ENCODE data around the gene CAPN8. TPM values are rescaled to one million over a fixed set of nuclear protein-coding genes. Genes with fewer than 3 reads are reported as not detected.
"Not testable (repeated sequence)": the region's sequence is repeated elsewhere in the genome, so short reads cannot be mapped to it uniquely, and the experiment has no call there.

CAPN8 gene
- polyA plus RNA-seq, 5 donors = 0.48 to 2.2 (median 0.98) TPM

DNA sequence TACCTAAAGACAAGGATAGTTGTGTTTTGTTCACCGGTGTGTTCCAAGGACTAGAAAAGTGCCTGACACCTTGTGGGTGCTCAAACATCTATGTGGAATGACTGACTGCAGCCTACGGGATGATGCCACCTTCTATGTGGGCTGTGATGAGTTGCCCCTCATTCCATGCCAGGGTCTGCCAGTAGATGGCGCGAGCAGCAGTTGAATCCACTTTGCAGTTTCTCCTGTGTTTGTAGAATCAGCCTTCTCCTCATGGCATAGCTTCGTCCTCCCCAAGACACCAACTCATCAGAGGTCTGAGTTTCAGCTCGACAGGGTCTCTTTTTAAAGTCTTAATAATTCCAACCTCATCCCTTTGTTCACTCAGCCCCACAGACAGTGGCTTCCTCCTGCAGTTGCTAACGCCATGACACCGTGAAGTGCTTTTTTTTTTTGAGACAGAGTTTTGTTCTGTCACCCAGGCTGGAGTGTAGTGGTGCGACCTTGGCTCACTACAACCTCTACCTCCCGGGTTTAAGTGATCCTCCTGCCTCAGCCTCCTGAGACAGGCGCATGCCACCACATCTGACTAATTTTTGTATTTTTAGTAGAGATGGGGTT lies 133.7 kb downstream of the CAPN8 start:
- peak; percentile 15 to 24 for DNase-seq

DNA sequence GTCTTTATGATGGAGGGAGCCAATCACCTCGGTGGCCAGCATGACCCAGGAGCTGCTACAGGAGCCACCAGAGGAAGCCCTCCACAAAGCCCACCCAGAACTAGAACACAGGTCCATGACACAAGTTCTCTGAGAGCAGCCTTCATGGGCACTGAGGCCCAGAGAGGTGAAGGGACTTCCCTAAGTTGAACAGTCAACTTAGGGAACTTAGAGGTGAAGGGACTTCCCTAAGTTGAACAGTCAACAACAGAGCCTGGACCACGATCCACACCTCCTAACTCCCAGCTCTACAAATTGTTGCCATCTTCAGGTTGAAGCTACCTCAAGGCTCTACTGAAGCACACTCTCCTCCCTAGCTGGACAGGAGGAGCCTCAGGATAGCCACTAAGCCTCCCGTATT lies 139.5 kb downstream of the CAPN8 start:
- DNase-seq = no peak

DNA sequence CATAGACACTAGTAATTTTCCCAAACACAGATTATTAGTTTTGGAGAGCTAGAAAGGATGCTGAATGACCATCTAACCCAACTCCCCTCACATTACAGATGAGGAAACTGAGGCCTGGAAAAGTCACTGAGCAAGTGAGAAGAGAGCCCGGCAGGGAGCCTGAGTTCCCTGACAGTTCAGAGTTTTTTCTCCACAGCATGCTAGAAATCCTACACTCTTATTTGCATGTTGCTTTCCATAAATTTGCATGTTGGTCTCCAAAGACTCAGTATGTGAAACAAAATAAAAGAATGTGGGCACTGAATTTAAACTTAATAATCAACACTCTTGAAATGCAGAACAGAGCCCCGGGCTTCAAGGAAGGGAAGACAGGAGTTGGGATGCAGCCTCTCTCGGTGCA lies 140.0 kb downstream of the CAPN8 start:
- DNase-seq = no peak

DNA sequence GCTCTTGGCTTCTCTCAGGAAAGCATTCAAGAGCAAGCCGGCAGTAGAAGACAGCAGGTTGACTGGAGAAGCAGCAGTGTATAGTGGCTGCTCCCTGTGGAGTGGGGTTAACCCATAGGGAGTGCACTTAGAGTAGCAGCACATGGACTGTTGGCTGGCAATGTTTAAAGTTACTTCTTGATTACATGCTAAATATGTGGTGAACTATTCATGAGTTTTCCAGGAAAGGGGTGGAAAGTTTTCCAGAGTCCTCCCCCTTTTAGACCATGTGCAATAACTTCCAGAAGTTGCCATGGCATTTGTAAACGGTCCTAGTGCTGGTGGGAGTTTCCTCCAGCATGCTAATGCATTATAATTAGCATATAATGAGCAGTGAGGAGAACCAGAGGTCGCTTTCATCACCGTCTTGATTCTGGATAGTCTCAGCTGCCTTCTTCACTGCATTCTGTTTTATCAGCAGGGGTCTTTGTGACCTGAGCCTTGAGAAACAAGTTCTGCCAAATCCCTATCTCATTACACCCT lies 140.5 kb downstream of the CAPN8 start:
- DNase-seq = peak in 1 of 2 donors; percentile 38

DNA sequence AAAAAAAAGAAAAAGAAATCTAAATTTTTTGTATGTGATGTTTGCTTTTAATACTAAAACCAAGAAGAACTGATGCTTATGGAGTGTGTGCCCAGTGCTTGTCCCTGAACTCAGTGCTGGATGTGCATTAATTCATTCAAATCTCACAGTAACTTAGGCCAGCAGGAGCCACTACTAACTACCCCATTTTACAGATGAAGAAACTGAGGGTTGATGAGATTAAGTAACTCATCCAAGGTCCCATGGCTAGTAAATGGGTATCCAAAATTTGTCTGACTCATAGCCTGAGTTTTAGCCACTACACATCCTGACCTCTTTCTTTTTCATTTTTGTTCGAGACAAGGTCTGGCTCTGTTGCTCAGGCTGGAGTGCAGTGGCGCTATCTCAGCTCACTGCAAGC lies 144.4 kb downstream of the CAPN8 start:
- no peak for DNase-seq

DNA sequence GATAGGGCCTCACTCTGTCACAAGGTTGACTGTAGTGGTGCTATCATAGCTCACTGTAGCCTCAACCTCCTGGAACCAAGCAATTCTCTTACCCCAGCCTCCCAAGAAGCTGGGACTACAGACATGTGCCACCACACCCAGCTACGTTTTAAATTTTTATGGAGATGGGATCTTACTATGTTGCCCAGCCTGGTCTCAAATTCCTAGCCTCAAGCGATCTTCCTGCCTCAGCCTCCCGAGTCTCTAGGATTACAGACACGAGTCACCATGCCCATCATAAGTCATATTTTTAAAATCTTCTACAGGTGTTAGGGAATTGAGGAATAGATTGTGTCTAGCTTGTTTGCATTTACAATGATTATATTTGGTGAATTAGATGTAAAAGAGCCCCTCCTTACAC lies 145.3 kb downstream of the CAPN8 start:
- DNase-seq = no peak

DNA sequence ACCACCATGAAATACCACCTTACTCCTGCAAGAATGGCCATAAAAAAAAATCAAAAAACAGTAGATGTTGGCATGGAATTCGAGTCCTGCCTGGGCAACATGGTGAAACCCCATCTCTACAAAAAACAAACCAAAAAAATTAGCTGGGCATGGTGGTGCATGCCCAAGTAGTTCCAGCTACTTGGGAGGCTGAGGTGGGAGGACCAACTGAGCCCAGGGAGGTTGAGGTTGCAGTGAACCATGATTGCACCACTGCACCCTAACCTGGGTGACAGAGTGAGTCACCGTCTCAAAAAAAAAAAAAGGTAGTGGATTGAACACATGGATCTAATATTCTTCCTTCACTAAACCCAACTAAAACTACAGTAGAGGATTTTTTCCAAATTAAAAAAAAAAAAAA lies 146.4 kb downstream of the CAPN8 start:
- no peak for DNase-seq

DNA sequence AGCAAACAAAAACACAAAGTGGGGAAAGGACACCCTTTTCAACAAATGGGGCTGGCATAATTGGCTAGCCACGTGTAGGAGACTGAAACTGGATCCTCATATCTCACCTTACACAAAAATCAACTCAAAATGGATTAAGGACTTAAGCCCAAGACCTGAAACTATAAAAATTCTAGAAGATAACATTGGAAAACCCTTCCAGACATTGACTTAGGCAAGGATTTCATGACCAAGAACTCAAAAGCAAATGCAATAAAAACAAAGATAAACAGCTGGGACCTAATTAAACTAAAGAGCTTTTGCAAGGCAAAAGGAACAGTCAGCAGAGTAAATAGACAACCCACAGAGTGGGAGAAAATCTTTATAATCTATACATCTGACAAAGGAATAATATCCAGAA lies 146.9 kb downstream of the CAPN8 start:
- DNase-seq = not testable (repeated sequence)

DNA sequence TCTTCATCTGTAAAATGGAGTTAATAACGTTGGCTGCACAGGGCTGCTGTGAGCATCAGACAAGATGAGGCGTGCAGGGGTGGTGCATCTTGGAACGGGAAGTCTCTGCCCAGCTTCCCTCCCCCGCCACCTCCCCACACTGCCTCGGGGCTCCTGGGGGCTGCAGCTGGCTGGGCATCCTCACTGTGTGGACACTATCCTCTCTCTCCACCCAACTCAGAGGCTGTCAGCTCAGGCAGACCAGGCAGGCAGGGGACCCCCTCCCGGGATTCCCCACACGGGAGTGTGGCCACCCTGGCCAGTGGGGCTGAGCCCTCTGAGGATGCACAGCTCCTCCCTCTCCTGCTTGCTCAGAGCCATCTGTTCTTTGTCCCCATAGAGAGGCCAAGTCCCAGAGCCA lies 149.6 kb downstream of the CAPN8 start:
- no peak for DNase-seq

DNA sequence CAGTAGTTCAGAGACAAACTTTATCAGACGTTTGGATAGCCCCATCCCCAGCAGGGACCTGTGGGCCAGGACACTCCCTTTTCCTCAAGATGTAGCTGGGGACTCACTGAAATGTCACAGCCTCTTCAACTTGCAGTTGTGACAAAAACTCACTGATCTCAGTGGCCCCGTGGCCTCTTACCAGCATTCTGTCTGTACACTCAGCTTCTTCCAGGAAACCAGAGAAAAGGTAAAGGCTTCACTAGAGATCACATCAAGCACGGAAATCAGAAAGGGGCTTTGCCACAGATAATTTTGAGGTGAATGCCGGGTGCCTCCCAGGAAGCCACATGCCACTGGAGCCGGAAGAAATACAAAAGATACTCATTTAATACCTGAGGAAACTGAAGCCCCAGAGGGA lies 150.1 kb downstream of the CAPN8 start:
- DNase-seq = no peak

DNA sequence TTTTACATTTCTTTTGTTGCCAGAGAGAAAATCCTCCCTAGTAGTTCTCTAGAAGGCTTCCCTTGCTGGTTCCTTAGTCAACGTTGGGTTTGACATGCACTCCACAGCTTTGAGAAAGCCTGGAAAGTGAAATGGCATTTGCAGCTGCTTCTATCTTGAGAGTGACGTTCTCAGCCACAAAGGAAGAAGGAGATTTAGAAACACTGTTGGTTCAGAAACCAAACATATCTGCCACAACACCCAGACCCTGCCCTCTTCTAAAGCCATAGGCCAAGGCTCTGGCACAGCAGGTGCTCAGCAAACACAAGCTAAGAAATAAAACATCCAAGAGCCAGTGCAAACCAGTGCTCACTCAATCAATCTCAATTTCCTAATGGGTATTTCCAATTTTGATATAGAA lies 150.9 kb downstream of the CAPN8 start:
- DNase-seq = no peak

DNA sequence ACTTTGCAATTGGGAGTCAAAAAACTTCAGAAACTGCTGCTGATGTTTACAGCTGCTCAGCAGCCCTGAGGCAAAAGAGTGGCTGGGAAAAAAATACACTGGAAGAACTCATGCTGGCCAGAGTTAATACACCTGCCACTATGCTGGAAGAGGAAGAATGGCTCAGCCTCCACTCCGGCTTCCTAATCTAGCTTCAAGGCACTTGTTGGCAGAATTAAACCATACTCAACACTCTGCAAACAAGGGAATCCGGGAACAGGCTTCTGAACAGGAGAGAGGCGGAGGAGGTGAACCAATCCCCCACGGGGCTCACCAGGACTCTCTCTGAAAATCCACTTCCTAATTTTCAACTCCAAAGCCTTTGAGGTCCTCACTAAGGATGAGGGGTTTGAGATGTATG lies 152.2 kb downstream of the CAPN8 start:
- DNase-seq = no peak

DNA sequence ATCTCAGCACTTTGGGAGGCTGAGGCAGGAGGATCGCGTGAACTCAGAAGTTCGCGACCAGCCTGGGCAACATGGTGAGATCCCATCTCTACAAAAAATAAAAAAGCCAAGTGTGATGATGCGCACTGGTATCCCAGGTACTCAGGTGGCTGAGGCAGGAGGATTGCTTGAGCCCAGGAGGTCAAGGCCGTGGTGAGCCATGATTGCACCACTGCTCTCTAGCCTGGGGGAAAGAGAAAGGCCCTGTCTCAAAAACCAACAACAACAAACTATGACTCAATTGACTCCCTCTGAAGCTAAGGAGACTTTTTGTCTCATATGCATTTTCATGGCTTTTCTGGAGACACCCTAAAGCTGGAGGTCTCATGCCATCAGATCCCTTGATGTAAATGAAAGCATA lies 153.4 kb downstream of the CAPN8 start:
- DNase-seq = no peak

DNA sequence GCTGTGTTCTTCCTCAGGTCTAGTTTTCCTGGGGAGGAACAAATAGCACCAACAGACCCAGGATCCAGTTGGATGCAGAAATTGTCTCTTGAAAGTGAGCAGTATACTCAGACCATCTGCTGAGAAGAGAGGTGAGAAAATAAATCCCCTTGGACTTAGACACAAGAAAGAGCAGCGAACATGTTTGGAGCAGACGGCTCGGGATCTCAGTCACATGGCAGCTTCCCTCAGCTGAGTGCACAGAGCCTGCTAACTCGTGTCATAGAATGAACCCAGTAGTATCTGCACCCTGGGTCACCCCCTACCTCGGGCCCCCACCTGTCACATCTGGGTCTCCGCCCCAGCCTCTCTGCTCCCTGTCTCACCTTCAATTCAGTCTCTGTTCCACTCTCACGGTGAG lies 156.7 kb downstream of the CAPN8 start:
- no peak for DNase-seq

DNA sequence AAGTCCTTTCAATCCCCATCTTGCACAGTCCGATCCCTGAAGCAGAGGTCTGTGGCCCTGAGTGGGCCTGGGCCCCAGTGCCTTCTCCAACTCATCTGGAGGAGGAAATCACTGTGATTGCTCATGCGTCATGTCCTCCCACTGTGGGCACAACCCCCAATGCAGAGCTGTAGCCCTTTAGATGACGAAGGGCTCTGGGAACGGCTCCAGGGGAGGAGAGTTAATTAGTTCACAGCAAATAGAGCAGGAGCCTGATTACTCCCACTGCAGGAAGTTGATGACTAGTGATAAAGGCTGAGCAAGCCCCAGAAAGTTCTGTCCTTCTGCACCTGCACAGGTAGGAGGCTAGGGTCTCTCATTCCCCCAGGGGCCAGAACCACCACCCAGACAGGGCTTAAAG lies 160.8 kb downstream of the CAPN8 start:
- DNase-seq = no peak

DNA sequence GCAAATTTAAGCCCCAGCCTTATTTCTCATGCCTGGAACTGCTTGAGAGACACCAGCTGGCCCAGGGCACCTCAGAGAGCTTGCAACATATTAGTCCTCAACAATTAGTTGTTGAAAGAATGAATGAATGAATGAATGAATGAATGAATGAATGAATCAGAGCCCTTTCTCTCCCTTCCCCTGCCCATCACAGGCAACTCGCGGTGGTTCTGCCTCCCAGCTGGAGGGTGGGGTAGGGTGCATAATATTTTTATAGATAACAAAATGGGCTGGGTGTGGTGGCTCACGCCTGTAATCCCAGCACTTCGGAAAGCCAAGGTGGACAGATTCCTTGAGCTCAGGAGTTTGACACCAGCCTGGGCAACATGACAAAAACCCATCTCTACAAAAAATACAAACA lies 162.2 kb downstream of the CAPN8 start:
- DNase-seq = no peak

DNA sequence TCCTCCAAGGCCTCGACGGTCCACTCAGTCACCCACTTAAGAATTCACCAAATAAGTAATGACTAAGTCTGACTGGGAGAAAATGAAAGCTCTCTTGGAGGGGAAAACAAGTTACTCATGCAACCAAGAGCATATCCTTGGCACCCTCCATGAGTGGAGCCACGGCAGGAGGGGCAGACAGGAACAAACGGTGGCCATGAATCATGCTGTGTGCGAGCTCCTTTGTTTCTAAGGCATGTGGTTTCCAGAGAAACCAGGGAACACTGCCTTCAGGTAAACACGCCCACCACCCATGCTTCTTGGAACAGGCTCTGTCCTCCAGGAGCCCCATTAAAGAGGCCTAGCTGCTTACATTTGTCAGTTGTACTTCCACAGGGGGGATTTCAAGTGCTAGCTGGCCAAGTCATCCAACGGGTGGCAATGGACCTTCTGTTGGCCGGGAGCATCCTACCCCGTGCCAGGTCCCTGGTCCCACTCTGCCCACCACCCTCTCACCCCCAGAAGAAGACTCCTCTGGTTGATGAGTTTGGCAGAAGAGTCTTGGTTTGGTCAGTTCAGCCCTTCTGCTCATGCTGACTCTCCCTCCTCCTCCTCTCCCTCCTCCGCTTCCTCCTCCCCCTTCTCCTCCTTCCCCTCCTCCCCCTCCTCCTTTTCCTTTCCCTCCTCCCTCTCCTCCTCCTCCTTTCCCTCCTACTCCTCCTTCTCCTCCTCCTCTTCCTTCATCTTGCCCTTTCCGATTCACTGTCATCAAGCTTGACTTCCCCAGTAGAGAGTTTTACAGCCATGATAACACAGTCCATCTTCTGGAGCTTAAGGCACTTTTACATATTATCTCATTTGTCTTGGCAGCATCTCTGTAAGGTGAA lies 164.7 kb downstream of the CAPN8 start:
- DNase-seq = no peak

DNA sequence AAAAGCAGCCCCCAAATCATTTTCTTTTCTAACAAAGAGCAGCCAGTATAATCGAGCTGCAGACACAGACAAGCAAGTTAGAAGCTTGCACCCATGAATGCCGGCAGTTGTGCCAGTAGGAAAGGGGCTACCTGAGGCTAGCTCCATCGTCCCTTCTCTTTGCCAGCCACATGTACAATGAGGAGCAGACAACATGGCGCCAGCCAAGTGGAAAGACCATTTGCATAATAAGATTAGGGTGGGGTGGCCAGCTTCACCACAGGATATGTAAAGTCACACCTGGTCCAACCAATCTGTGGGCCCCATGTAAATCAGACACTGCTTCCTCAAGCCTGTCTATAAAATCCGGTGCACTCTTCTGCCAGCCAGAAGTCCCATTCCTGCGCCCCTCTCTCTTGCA lies 168.6 kb downstream of the CAPN8 start:
- DNase-seq = no peak

DNA sequence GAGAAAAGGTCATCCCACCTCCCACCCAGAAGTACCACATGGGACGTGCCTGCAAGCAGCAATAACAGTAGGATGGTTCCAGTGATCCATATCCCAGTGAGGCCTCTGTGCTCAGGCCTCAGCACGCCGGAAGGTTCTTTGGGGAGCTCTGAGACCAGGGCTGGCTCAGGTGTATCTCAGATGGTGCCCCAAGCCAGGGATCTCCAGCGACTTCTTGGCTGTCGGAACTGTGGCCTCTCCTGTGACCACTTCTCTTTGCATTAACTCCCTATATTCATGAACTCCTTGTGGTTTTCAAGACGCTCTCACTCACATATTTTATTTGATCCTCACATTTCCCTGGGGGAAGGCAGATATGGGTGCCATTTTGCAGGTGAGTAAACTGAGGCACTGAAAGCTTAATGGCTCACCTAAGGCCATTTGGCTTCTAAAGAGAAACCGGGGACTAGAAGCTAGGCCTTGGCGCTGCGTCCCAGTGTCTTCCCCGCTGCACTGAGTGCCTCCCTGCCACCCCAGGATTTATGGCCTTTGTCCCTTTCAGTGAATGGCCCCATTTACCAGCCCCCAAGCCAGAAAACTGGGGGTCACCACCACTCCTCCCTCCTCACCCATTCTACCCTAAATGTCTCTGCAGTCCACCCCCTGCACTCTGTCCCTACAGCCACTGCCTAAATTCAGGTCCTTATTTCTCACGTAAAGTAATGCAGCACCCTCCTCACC lies 170.4 kb downstream of the CAPN8 start:
- no peak for DNase-seq

DNA sequence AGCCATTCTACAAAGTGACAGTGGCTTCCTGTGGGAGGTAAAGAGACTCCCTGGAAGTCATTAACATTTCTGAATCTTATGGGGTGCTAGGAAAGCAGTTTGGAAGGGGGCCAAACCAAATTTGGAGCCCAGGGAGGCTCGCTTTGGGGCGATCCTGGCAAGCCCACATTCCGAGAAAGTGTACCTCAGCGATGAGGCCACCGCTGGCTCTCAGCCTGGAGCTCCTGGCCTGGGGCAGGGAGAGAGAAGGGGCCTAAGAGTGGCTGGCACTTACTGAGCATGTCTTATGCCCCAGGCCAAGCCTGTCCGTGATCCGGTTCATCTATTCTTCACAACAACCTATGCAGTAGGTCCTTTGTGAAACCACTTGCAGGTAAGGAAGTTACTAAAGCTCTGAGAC lies 173.5 kb downstream of the CAPN8 start:
- DNase-seq = no peak
